ENCODE data around the gene CALR3.
A peak's percentile ranks its signal among the peaks of the same experiment; 100 is the strongest.
"Not testable (repeated sequence)": the region's sequence is repeated elsewhere in the genome, so short reads cannot be mapped to it uniquely, and the experiment has no call there.

CALR3 gene

DNA sequence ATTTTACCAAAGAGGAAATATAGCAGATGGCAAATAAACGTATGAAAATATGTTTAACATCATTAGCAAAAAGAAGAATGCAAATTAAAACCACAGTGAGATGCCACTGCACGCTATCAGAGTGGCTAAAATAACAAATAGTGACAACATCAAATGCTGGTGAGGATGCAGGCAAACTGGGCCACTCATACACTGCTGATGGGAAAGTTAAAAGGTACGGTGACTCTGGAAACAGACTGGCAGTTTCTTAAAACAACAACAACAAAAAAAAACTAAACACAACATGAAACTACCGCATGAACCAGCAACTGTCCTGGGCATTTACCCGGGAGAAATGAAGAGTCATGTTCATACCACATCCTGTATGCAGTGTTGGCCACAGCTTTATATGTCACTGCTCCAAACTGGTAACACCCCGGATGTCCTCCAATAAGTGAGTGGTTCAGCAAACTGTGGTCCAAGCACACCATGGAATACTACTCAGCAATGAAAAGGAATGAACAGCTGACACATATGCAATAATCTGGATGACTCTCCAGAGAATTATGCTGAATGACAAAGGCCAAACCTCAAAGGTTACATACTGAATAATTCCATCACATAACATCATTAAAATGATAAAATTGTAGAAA lies 46.5 kb downstream of the CALR3 start:
- CTCF ChIA-PET = interaction anchor here (0.5 to 0.6 kb wide), 2 partner anchors 10 to 44 kb away, joined by 3 to 4 read pairs; no protein-coding TSS in a partner anchor
- DNase-seq (ENCODE audit: low spot score) = no peak

DNA sequence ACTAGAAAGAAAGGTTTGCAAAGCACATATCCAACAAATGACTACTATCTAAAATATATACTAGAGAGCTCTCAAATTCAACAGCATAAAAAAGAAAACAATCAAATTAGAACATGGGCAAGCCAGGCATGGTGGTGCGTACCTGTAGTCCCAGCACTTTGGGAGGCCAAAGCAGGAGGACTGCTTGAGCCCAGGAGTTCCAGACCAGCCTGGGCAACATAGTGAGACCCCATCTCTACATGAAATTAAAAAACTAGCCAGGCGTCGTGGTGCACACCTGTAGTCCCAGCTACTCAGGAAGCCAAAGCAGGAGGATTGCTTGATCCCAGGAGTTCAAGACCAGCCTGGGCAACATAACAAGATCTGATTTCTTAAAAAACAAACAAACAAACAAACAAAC lies 47.1 kb downstream of the CALR3 start:
- H3K27ac ChIP-seq; DNase-seq (ENCODE audit: low spot score); POLR2A ChIA-PET (ENCODE audit: low non-redundant PET): not testable (repeated sequence)
- CTCF ChIA-PET = interaction anchor here (0.5 kb wide), 1 partner anchor 10 kb away, joined by 3 read pairs; no protein-coding TSS in a partner anchor

More for the DNA sequence above, 46.5 kb downstream of the CALR3 start:
- TF ChIP-seq, protein P1, sequence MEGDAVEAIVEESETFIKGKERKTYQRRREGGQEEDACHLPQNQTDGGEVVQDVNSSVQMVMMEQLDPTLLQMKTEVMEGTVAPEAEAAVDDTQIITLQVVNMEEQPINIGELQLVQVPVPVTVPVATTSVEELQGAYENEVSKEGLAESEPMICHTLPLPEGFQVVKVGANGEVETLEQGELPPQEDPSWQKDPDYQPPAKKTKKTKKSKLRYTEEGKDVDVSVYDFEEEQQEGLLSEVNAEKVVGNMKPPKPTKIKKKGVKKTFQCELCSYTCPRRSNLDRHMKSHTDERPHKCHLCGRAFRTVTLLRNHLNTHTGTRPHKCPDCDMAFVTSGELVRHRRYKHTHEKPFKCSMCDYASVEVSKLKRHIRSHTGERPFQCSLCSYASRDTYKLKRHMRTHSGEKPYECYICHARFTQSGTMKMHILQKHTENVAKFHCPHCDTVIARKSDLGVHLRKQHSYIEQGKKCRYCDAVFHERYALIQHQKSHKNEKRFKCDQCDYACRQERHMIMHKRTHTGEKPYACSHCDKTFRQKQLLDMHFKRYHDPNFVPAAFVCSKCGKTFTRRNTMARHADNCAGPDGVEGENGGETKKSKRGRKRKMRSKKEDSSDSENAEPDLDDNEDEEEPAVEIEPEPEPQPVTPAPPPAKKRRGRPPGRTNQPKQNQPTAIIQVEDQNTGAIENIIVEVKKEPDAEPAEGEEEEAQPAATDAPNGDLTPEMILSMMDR (conservative IDR thresholded peaks at IDR 0.05; ENCODE audit: low read depth) = no peak
- POLR2A ChIA-PET (ENCODE audit: low non-redundant PET) = no interaction called here
- H3K27ac ChIP-seq = no peak overlapping the region

DNA sequence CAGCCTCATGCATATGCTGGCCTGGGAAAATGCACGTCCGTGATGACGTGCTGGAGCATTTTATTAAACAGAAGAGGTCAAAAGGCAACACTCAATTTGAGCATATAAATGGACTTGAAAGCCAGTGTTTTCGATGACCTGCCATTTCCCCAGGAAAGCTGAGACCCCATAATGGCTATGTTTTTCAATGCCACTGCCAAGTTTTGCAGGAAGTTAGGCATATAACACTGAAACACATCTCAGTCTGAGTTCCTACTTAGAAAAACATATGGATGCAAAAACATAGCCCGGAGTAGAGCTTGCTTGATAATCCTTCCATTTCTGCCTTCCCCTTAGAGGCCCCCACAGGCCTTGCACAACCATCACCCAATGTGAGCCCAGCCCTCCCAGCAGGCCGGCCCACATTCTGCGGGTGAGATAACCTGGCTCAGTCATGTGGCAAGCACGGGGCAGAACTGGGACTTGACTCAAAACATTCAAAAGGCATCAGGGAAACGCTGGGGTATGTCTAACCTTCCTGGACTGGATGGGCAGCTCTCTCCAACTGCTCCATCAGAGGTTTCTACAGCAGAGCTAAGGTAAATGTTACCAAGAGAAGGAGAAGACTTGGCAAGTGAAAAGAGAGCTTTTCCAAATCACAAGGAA lies 49.1 kb downstream of the CALR3 start:
- DNase-seq (ENCODE audit: low spot score) = peak; percentile 64
- TF ChIP-seq, protein P1 (conservative IDR thresholded peaks at IDR 0.05; ENCODE audit: low read depth) = no peak
- ChIA-PET POLR2A (ENCODE audit: low non-redundant PET) (no interaction called here), CTCF (interaction anchor here (0.6 kb wide), 2 partner anchors 11 to 41 kb away, joined by 3 to 4 read pairs; no protein-coding TSS in a partner anchor)
- H3K27ac ChIP-seq = peak overlapping the region; percentile 39

DNA sequence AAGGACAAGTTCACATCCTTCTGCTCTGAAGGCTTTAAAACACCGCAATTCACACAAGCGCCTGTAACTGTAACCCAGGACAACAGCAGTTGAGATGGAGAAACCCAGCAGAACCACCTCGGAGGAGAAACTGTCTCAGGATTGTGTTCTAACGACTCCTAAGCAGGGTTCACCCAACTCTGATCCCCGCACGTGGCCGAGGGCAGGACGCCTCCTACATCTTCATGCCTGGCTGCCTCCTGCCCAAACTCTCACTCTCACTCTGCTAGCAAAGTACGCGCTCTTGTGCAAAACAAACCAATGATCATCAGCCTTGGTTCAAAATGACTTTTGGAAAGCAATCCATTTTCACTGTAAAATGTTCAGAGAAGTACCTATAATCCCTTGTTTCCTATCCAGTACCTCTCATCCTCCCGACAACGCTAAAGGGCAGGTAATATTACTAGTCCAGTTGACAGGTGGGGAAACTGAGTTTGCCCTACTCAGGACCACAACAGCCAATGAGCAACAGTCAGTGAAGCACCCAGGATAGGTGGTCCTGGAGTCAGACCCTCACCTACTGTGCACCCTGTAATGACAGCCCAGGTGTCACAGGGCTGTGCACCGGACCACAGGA lies 49.8 kb downstream of the CALR3 start:
- ChIA-PET POLR2A (ENCODE audit: low non-redundant PET) (no interaction called here), CTCF (interaction anchor here (0.7 kb wide), 1 partner anchor 18 kb away, joined by 3 read pairs; no protein-coding TSS in a partner anchor)
- no peak for DNase-seq (ENCODE audit: low spot score)
- peak overlapping the region; percentile 13; the same call in 1 of the 2 replicates for H3K27ac ChIP-seq
- TF ChIP-seq, protein P1 (conservative IDR thresholded peaks at IDR 0.05; ENCODE audit: low read depth) = no peak

DNA sequence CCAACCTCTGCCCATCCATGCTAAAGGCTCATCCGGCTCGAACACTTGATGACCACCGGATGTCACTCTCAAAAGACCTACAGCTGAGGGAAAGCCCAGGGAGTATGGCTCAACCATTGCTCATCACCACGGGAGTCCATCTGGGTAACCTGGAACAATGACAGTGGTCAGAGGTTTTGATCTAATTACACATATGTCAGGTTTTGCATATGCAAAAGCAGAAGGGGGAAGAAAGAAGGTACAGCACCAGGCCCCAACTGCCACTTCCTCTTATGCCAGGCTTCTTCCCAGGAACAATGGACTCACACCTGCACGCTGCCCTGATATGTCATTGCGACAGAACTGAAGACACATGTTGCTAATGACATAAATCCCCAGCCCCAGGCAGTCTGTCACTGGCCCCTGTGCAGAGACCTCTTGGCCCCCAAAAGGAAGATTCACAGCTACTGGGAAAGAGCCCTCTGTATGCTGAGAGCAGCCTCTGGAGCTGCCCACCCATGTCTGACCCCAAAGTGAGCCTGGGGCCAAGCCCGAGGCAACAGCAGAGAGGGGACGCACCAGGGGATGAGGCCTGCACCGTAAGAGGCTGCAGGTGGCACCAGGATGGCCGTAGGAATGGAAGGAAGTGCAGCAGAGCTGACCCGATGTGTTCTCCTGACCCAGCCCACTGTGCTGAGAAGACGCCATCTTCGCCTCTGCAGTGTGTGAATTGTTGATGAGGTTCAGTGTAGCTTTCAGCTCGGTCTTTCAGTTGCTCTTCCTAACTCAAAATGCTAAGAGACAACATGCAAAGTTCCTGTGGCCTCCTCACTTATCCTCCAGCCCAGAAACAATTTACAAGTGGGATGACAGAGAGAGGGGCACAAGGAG lies 50.5 kb downstream of the CALR3 start:
- POLR2A ChIA-PET (ENCODE audit: low non-redundant PET) = no interaction called here
- CTCF ChIA-PET = interaction anchor here (0.7 kb wide), 1 partner anchor 18 kb away, joined by 3 read pairs; no protein-coding TSS in a partner anchor
- peak overlapping the region; percentile 13 for H3K27ac ChIP-seq
- TF ChIP-seq, protein P1 (conservative IDR thresholded peaks at IDR 0.05; ENCODE audit: low read depth) = no peak
- DNase-seq (ENCODE audit: low spot score) = no peak

DNA sequence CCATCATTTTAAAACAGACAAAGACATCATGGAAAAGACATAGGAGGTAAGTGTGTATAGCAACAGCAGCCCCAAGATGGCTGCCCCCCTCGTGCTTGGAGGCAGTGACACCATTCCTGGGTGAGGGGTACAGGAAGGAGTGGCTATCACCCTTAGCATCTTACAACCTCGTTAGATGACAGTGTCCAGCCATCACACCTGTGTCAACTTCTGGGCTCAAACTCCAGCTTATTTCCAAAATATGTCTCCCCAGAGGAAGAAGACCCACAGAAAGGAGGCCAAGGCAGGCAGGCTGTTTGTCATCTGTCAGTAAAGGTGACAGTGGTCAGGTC lies 51.7 kb downstream of the CALR3 start:
- no peak for DNase-seq (ENCODE audit: low spot score)
- H3K27ac ChIP-seq = 0 out of 2 replicates have a peak overlapping the region, but pooled peaks have one; percentile 13
- ChIA-PET CTCF (no interaction called here), POLR2A (ENCODE audit: low non-redundant PET) (no interaction called here)
- TF ChIP-seq, protein P1 (conservative IDR thresholded peaks at IDR 0.05; ENCODE audit: low read depth) = no peak
